GM21381 (cell line): Measurements from ENCODE around the gene NFIX.

Experiments
- ATAC-seq: cut with Tn5 transposase; IDR thresholded peaks from one replicate; pipeline ENCODE4 v1.9.1; 2021; ENCODE audit warnings: mild to moderate bottlenecking, moderate library complexity; ENCODE audit not compliant: unreplicated experiment

The NFIX gene

DNA sequence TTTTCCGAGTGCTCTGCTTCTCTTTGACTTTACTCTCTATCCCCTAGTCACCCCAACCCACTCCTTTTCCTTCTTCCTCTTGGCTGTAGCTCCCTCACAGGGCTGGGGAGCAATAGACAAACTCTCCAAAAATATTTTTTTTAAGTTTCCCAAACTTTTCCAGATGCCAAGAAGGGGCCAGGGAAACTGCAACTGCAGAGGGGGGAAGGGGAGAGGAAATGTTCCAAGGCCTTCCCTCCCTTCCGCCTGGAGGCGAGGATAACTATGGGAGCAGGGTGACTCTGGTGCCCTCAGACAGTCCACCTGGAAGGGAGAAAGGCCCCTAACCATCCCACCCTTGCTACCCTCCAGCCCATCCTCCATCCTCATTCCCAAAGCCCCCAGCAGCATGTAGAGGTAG, 58.0 kb downstream of the NFIX start:
- no peak for ATAC-seq

DNA sequence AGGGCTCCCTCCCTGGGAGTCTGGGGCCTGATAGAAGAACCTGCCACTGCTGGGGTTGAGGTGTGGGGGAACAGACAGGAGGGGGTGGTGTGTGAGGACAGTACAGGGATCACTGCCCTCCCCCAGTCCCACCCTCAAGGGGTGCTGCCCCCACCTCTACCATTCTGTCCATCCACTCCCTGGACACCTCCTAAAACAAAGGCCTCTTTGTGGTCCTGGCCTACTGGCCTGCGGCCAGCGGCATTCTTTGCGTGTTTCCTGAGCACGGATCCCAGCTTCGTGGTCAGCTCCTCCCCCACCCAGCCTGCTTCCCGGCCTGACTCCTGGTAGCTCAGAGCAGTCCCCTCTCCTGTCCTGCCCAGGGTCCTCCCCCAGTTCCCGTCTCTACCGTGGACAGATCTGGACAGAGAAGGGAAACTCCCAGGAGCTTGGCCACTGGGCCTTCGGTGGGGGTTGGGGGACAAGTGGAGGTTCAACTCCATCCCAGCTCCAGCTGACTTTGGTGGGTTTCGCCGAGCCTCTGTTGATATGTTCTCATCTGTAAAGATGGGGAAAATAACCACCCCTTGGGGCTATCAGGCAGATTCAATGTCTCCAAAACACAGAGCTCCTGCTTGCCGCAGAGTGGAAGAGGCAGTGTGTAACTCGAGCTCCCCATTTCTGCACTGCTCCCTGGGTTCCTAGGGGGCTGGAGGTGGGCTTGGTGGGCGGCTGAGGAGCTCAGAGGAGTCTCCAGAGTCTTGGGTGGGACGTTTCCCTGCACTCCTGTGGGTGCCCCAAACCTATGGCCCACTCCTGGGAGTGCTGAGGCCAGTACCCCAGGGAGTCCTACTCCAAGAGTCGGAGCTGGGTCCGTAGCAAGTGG, 58.7 kb downstream of the NFIX start:
- no peak for ATAC-seq

DNA sequence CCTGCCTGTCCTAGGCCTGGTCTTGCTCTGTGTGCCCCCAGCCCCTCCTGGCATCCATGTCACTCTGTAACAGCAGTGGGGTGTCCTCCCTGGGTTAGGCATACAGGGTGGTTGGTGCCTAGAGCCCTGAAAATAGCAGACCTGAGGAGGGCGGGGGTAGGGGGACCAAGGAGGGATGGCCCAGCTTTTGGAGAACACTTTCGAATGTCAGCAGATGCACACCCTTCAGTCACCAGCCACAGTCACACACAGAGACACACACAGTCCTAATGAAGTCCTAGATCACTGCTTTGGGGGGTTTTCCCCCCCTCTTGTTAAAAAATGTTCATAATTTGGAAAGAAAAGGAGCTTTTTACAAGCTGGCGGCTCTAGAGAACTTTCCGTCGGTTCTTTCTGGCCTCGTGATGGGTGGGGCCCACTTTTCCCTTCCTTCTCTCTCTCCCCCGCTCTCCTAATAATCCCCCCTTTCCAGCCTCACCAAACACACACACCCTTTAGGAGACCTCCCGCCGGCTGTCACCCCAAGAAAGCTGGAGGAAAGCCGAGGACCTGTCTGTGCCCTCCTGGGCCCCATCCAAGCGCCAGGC, 59.4 kb downstream of the NFIX start:
- ATAC-seq = no peak

DNA sequence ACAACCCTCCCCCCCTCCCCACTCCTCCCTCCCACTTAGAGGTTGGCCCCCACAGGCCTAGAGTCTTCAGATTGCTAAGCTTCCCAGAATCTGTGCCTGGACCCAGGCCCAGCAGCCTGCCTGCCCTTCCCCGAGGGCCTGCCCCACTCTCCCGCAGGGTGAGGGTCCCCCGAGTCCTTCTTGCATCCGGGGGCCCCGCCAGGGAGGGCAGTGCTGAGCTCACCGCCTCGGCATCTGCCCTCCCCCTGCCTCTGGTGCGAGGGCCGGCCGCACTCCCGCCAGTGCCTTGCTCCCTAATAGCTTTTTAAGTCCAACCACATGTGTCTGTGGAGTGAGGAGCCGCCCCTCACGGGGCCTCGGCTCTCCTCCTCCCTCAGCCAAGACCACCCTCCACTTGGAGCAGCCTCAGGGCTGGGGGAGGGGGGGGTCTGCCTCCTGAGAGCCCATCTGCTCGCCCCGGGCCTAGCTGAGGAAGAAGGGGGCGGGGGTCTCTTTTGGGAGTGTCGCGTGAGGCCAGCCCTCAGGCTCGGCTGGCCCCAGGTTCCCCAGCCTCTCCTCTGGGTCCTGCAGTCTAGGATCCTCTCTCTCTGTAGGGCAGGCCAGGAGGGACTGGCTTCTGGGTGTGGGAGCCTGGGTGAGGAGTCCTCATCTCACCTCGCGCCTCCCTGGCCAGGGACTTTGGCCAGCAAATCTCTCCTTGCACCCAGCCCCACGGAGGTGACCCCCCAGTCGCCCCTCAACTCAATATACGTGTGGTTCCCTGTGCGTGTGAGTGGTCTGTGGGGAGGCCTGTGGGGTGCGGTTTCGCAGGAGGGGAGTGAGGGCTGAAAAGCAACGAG, 60.2 kb downstream of the NFIX start:
- no peak for ATAC-seq

DNA sequence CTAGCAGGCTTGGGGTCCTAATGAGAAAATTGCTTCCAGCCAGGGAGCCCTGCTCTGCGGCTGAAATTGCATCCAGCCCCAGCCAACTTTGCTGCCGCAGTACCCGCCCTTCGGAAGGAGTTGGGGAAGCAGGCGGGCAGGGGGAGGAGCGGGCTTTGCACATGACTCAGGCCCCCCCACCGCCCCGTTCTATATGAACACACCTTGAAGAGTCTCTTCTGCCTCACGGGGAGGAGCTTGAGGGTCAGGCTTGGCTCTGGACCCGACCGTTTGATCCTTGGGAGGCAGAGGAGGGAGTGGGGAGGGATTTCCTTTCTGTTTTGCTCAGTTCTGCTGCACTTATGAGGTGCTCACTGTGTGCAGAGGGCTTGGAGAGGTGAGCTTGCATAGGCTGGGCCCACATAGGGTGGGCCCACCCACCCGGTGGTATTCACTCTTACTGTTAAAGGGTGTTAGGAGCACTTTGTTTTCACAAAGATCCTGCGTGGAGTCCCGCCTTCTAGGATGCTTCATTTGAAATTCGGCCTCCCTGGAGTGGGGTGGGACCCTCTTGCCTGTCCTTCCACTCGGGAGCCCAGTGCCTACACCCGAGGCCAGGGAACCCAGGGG, 60.9 kb downstream of the NFIX start:
- no peak for ATAC-seq

DNA sequence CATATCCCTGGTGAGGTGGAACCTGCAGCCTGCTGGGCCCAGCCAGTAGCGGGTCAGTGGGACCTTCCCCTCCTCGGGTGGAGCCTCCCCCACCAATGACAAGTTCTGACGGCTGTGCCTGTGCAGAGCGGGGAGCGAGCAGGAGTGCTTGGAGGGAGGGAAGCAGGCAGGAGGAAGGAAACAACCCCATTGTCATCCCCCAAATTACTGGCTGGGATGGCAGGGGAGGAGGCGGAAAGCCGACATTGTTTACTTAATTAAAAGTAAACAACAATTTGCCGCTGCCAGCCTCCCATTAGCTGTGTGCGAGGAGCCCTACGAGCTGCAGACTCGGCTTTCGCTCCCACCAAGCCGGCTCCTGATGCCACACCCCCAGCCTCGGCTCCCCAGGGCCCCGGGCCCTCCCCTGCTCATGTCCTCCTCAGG, 61.9 kb downstream of the NFIX start:
- ATAC-seq = no peak

DNA sequence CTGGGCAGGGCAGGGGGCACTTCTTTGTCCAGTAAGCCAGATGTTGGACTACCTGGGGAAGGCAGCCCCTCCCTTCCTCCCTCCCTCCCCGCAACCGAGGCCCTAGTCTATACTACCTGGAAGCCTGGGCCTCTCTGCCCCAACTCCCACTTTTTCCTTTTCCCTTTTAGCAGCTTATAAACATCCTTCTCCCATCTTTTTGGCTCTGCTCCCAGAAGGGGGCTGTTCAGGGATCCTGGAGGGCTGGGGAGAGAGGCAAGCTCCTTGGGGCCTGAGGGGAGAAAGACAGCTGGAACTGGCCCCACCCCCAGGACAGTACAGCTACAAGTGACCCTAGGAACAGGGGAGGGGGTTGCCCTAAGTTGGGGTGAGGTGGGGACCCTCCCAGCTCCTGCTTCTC, 62.5 kb downstream of the NFIX start:
- no peak for ATAC-seq

DNA sequence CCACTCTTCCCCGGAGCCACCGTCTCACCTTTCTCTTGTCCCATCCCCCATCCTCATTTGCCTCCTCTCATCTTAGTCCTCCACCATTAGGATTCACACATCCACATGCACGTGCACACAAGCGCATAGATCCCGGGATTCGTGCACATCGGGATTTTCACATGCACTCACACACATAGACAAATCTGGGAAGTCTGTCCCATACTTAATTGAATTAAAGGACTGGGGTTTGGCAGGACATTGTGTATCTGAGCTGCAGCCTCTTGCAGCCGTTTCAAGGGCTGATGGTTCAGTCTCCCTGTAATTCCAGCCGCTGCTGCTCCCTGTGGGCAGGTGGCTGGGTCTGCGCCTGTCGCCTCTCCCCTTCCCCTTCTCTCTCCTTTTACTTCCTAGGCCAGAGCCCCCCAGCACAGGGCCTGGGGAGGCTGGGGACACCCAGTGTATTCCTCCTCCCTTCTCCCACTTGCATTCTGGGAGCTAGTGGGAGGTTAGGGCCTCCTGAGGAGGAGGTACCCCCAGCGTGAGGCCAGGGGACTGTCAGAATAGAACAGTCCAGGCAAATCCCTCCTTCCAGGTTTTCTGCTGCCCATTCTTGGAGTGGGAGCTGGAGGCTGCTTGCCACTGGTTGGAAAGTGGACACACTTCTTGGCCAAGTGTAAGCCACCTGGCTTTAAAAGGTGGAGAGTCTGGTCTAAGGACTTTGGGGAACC, 63.8 kb downstream of the NFIX start:
- no peak for ATAC-seq

DNA sequence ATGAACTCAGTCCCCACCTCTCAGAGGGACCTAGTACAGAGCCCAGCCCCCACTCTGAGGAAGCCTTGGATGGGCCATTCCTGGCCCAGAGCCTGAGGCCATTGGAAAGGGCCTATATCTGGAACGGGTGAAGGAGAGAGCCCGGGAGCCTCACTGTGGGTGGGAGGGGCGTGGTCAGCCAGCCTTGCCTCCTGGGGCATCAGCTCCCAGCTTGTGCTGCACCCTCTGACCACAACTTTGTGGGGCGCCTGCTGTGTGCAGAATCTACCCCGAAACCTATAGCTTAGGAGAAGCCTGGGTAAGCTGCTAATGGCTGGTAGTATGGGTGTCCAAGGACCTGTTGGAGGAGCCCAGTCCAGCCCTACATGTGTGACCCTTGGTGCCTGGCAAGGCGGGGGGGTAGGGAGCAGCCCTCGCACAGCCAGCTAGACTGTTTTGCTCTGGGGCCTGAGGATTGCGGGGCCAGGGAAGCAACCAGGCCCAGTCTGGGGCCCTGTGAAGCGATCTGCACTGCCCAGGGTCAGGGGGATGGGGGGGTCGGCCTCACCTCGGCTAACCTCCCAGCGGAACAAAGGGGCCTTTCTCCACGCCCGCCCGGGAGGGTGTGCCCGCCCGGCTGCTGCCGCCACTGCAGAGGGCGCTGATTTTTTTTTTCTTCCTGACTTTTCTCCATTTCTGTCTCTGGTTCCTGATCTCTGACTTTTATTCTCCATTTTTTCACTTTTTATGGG, 65.1 kb downstream of the NFIX start:
- ATAC-seq = no peak

DNA sequence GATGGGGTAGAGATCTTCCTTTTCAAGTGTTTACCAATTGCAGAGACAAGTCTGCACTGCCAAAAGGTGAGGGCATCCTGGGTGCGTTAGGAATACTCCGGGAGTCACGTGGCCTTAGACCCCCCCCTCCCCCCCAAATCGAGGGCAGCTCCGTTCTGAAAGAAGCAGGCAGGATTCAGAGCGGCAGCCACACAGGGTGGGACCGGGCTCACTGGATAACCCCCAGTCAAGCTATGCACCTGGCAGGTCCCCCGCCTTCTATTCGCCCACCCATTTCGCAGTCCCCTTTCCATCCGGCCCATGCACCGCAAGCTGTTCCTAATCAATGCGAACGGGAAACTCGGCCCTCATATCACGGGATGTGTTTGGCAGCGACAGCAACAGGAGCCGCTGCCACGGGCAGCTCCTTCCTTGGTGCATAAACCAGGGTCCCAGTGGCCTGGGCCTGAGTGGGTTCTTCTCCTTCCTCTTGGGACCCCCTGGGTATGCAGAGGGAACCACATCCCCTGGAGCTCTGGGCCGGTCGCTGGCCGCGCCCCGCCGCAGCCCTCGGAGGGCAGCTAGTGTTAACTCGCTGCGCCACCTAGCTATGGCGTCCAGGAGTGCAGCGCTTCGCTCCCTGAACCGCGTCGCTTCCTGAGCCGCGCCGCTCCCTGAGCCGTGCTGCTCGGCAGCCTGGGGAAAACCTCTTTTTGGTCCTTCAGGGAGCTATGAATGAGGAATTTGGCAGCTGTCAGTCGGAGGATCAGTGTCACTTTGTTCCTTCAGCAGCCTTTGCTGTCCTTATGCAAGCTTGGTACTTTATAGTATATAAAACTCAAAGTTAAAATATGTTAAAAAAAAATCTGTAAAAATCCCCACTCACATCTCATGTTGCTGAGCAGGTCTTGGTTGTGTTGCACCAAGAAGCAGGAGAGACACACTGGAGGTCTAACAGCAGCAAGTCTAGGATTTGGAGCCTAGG, 66.0 kb downstream of the NFIX start:
- peak; percentile 70 for ATAC-seq

DNA sequence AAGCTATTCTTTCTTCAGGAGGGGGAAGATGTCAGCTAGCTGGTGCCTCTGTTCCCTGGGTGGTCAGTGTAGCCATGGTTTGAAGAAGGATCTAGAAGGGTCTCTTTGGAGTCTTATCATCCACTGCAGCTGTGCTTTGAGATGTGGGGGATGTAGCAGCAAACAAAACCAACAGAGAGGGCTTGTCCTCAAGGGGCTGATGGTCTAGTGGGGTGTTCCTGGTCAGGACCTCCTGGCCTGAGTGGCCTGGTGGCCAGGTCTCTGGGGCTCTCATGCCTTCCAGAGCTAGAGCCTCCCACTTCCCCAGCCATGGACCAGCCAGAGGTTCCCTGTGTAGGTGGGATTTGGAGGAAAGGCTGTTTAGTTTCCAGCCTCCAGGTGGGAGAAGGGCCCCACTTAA, 67.0 kb downstream of the NFIX start:
- no peak for ATAC-seq

DNA sequence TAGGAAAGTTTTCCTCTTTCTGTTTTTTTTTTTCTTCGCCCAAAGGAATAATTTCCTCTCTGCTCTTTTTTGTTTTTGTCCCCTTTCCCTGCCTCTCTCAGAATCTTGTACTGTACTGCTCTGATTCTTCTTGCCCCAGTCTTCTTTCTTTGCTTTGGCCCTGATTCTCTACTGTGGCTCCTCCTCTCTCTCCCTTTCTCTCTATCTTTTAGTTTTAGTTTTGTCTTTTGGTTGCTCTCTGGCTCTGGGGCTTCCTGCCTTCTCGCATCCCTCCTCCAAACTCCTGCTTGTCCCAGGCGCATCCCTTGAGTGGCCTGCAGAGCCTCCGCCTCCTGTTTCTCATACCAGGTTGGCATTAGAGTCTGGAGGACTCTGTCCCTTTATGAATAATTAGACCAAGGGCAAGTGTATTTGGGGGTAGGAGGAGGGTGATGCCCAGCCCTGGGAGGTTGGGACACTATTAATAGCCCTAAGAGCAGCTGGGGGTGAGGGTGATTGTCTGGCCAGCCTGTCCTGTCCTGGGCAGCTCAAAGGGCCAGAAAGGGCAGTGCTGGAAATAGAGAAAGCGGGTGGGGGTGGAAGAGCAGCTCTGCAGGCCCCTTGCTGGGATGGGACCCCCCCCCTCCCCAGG, 68.3 kb downstream of the NFIX start:
- ATAC-seq = no peak

DNA sequence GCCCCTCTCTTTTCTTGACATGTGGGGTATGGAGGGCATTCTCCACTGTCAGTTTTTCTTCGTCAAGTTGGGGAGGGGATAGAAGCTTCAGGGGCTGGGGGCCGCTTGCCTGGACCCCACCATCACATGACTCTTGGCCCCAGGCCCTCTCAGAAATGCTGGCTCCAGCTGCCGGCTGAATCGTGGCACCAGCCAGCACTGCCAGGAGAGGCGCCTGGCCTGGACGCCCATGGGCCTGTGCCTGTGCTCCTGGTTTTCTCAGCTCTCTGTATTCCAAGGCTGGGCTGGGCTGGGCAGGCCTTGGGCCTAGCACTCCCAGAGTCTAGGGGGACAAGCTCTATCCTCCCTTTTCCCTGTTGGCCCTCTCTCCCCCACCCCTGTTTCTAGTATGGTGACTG, 68.8 kb downstream of the NFIX start:
- ATAC-seq = no peak

DNA sequence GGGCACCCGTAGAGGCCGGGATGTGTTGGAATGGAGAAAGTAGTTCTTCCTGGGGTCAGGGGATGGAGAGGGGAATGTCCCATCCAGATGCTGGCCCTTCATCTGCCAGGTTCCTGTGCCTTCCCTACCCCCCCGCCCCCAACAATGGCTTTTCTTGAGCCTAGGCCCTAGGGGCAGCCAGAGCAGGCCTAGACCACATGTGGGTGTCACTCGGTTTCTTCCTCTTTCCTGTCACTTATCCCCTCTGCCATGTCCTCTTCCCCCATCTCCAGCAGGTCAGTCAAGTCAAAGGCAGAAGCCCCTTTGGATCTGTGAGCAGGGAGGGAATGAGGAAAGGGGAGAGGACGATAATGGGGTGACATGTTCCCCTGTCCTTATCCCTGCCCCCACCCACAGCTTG, 71.0 kb downstream of the NFIX start:
- no peak for ATAC-seq

DNA sequence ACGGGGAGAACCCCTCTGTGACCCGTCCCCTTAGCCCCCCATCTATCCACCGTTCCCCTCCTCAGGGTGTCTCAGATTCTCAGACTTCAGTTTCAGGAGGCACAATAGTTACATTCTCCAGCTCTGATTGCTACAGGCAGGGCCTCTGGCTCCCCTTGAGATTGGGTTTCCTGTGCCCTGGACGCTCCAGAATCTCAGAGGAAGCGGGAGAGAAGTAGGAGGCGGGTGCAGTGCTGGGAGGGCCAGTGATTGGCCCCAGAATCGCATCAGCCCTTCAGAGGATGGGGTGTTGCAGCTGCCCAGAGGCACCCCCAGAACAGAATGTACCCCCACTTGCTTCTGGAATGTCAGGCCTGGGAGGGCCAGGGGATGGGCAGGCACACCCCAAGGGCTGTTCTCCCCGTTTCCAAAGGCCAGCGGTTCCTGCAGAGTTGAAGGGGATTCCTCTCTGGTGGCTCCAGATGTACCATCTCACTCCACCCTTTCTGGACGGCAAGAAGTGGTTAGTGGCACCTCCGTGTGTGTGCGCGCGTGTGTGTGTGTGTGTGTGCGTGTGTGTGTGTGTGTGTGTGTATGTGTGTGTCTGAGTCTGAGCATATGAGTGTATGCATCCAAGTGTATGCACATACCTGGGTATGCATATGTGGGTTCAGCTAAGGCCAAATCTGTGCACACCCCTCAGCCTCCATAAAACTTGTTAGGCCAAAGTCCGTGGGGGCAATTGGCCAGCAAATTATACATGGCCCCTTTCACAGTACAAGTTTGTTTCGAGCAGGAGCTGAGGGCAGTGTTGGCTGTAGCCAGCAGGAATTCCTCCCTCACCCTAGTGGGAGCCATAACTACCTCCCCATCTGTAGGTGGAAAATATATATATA, 71.9 kb downstream of the NFIX start:
- ATAC-seq = no peak

DNA sequence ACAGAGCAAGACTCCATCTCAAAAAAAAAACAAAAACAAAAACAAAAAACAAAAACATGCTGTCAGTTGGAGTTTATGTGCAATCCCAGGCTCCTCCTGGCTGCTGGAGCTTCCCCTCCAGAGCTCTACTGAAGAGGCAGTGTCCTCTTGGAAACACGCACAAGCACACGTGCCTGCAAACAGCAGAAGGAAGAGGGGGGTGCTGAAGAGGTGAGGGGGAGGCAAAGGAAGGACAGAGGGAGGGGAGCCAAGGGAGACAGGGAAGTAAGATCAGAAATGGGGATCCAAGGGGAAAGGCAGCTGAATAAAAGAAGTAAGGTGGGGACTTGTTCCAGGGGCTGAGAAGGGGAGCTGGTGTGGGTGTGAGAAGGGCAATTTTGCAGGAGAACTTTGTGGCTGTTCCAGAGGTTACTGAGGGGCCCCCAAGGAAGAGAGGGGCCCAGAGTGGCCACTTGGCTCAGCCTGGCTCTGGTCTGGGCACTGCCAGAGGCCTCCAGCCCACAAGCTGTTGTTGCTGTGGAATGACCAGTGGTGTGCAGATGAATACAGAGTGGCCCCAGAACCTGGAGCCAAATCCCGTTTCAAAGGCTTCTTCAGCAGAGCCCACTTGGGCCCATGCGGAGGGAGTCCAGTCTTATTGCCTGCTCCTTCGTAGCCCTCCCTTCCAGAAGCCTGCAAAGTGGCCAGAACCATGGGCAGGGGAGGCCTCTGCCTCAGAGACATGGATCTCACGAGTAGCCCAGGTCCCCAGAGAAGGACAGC, 73.0 kb downstream of the NFIX start:
- no peak for ATAC-seq
